ENCODE measurements around the gene SPATA2. TPM values are rescaled to one million over a fixed set of nuclear protein-coding genes. Genes with fewer than 3 reads are reported as not detected.
"Not testable (repeated sequence)": the region's sequence is repeated elsewhere in the genome, so short reads cannot be mapped to it uniquely, and the experiment has no call there.

SPATA2 gene
- total and polyA plus RNA-seq, 7 donors, result 6.7 to 16.3 (median 8.1) TPM

- Histone ChIP-seq H3K4me3 (no peak overlapping the region), H3K27ac (no peak overlapping the region), H3K27me3 (ENCODE audit: insufficient read depth in 3 of 3, low read length in 2 of 3) (no peaks in the 10 kb centered on the region), H3K36me3 (ENCODE audit: insufficient read depth in 1 of 2, low read depth in 1 of 2) (peaks cover 4 to 36% of the 10 kb centered on the region in 2 donors), H3K4me1 (peaks cover 4% of the 10 kb centered on the region), H3K9me3 (no peaks in the 10 kb centered on the region)
- DNase-seq, result no peak
- no peak for TF ChIP-seq CTCF (IDR thresholded peaks at IDR 0.05)
- intact Hi-C loops (cut with DNase I), result no loop called here
- peak in 2 of 4 donors; percentile 18 to 27 for ATAC-seq
- WGBS, 3 donors, result 47 to 80% (median 56%) methylated on average over 5 of the region's 5 CpGs
Observed at GRCh38 chr20:49901588-49901987, 13.7 kb downstream of the SPATA2 start.

GRCh38 chr20:49899541-49900383, 15.6 kb downstream of the SPATA2 start:
- H3K9me3 ChIP-seq, result no peaks in the 10 kb centered on the region
- DNase-seq, result no peak
- no peak for TF ChIP-seq CTCF (IDR thresholded peaks at IDR 0.05)
- WGBS, 3 donors, result 61 to 67% (median 65%) methylated on average over 10 of the region's 10 CpGs
- no peak overlapping the region for H3K4me3 ChIP-seq
- ATAC-seq, result no peak
- no peak overlapping the region for H3K27ac ChIP-seq
- intact Hi-C loops (cut with DNase I), result loop anchor here in 1 of 2 donors (1.0 kb wide), 1 partner anchor 22 kb away; no protein-coding TSS in a partner anchor
- H3K27me3 ChIP-seq (ENCODE audit: insufficient read depth in 3 of 3, low read length in 2 of 3), result no peaks in the 10 kb centered on the region
- peaks cover 4% of the 10 kb centered on the region for H3K4me1 ChIP-seq
- peaks cover 0 to 18% of the 10 kb centered on the region in 2 donors for H3K36me3 ChIP-seq (ENCODE audit: insufficient read depth in 1 of 2, low read depth in 1 of 2)

- DNase-seq, result no peak
- Histone ChIP-seq H3K4me1 (peaks cover 6% of the 10 kb centered on the region), H3K27me3 (ENCODE audit: insufficient read depth in 3 of 3, low read length in 2 of 3) (no peaks in the 10 kb centered on the region), H3K4me3 (no peak overlapping the region), H3K9me3 (no peaks in the 10 kb centered on the region), H3K36me3 (ENCODE audit: insufficient read depth in 1 of 2, low read depth in 1 of 2) (no peaks in the 10 kb centered on the region), H3K27ac (no peak overlapping the region)
- ATAC-seq, result peak in 1 of 4 donors; percentile 55
- intact Hi-C loops (cut with DNase I), result no loop called here
- no peak for TF ChIP-seq CTCF (IDR thresholded peaks at IDR 0.05)
- WGBS, 3 donors, result 84 to 91% (median 87%) methylated on average over 6 of the region's 6 CpGs
Observed at GRCh38 chr20:49896204-49896603, 19.1 kb downstream of the SPATA2 start.

- H3K9me3 ChIP-seq; H3K27me3 ChIP-seq (ENCODE audit: insufficient read depth in 3 of 3, low read length in 2 of 3); DNase-seq; ATAC-seq; H3K4me1 ChIP-seq; H3K36me3 ChIP-seq (ENCODE audit: insufficient read depth in 1 of 2, low read depth in 1 of 2); intact Hi-C loops (cut with DNase I); H3K27ac ChIP-seq; H3K4me3 ChIP-seq: not testable (repeated sequence)
- 88 to 92% (median 92%) methylated on average over 7 of the region's 7 CpGs for WGBS, 3 donors
Observed at GRCh38 chr20:49895474-49896093, 19.7 kb downstream of the SPATA2 start.

- no peak overlapping the region for H3K27ac ChIP-seq
- peaks cover 0 to 5% of the 10 kb centered on the region in 2 donors for H3K36me3 ChIP-seq (ENCODE audit: insufficient read depth in 1 of 2, low read depth in 1 of 2)
- H3K27me3 ChIP-seq (ENCODE audit: insufficient read depth in 3 of 3, low read length in 2 of 3), result no peaks in the 10 kb centered on the region
- no peak overlapping the region for H3K4me3 ChIP-seq
- WGBS, 3 donors, result 80 to 91% (median 82%) methylated on average over 6 of the region's 6 CpGs
- no peak for DNase-seq
- H3K4me1 ChIP-seq, result peaks cover 6% of the 10 kb centered on the region
- no peak for TF ChIP-seq CTCF (IDR thresholded peaks at IDR 0.05)
- intact Hi-C loops (cut with DNase I), result no loop called here
- no peak for ATAC-seq
- no peaks in the 10 kb centered on the region for H3K9me3 ChIP-seq
Observed at GRCh38 chr20:49894073-49894470, 21.3 kb downstream of the SPATA2 start.

Measured in psoas muscle (tissue), 8 donors.